AG04449 (cell line): ENCODE measurements around the gene GALNT6.

Experiments
- CTCF ChIA-PET: fragments of 350-600 bp; formaldehyde crosslinking; extraction: SDS; loops from one replicate; lab custom pipeline; 2021; ENCODE audit warnings: antibody characterized with exemption; lab: Yijun Ruan, JAX
- POLR2A ChIA-PET: fragments of 400-600, 350-600 bp; formaldehyde crosslinking; extraction: SDS; loops from one replicate; lab custom pipeline; 2020; ENCODE audit warnings: antibody characterized with exemption, inconsistent platforms; lab: Yijun Ruan, JAX
- DNase-seq: peaks from one replicate; pipeline ENCODE4 v3.0.0-alpha.2; 2010; ENCODE audit warnings: low read depth, low spot score
- H3K4me3 ChIP-seq: 2 replicates; pipeline ENCODE4 v1.5.1; 2011; ENCODE audit warnings: low read depth, mild to moderate bottlenecking, control low read depth, low read length
- TF ChIP-seq, protein P1 (sequence below): IDR thresholded peaks from one replicate; pipeline ENCODE4 v1.5.1; 2011; ENCODE audit warnings: mild to moderate bottlenecking, moderate library complexity, low read length, control low read depth, inconsistent platforms; ENCODE audit not compliant: insufficient read depth; ENCODE audit errors: missing control alignments

The GALNT6 gene

DNA sequence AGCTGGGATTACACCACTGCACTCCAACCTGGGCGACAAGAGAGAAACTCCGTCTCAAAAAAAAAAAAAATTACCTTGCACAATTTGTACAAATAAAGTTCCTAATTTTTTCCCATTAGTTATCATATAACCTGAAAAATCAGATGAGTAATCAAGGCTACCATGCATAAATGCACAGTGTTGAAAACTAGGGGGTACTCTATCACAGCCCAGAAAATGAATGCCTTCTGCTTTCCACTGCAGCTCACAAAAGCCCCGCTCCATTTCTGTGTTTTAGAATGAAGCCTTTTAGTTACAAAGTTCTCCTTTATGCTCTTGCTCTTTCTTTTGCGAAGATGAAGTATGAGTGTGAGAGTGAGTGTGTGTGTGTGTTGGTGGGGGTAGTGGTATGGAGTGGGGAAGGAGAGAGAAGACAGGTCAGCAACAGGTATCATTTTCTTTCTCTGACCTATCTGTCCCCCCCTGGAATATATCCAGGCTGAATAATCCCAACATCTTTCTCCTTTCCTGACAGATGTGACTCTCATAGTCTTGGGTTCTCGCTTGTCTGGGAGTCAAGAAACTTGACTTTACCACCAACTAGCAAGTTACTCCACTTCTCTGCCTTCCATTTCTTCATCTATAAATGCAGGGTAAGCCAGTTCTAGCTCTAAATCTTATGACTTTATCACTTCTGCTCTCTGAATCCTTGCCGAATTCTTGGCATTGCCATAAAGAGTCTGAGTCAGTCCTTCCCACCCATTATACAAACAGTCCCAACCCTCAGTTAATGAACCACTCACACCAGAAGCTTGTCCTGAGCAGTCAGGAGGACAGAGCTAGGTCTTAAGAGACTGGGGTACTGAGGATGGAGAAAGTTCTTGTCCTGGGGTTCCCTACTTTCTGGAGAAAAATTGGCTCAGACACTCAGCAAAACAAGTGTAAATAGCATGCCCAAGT, 83.3 kb downstream of the GALNT6 start:
- TF ChIP-seq, protein P1, sequence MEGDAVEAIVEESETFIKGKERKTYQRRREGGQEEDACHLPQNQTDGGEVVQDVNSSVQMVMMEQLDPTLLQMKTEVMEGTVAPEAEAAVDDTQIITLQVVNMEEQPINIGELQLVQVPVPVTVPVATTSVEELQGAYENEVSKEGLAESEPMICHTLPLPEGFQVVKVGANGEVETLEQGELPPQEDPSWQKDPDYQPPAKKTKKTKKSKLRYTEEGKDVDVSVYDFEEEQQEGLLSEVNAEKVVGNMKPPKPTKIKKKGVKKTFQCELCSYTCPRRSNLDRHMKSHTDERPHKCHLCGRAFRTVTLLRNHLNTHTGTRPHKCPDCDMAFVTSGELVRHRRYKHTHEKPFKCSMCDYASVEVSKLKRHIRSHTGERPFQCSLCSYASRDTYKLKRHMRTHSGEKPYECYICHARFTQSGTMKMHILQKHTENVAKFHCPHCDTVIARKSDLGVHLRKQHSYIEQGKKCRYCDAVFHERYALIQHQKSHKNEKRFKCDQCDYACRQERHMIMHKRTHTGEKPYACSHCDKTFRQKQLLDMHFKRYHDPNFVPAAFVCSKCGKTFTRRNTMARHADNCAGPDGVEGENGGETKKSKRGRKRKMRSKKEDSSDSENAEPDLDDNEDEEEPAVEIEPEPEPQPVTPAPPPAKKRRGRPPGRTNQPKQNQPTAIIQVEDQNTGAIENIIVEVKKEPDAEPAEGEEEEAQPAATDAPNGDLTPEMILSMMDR: no peak
- peak; percentile 61 for DNase-seq
- H3K4me3 ChIP-seq: no peak overlapping the region
- POLR2A ChIA-PET: interaction anchor here (0.6 to 1.5 kb wide), 5 partner anchors 10 to 225 kb away, joined by 3 to 8 read pairs (median 3); partner anchors contain the start of gene CSRNP2
- CTCF ChIA-PET: interaction anchor here (1.0 to 1.5 kb wide), 4 partner anchors 10 to 33 kb away, joined by 3 to 5 read pairs (median 4); no protein-coding TSS in a partner anchor

DNA sequence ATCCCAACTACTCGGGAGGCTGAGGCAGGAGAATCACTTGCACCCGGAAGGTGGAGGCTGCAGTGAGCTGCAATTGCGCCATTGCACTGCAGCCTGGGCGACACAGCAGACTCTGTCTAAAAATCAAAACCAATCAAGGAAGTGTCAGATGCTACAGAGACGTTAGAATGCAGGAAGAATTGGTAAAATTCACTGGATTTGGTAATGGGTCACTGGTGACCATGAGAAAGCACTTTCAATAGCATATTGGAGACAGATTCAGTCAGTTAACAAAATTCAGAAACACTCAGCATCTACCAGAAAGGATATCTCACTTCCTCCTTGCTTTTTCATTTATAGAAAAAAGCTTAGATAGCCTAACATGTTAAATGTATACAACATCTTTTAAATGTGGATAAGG, 84.7 kb downstream of the GALNT6 start:
- TF ChIP-seq, protein P1: no peak
- ChIA-PET POLR2A (no interaction called here), CTCF (interaction anchor here (1.3 to 1.5 kb wide), 2 partner anchors 12 to 15 kb away, joined by 3 to 5 read pairs; no protein-coding TSS in a partner anchor)
- DNase-seq: no peak
- no peak overlapping the region for H3K4me3 ChIP-seq
